Esophagus muscularis mucosa (tissue), 3 donors: Measurements from ENCODE around the gene ARHGAP8.

Experiments
- POLR2A ChIP-seq: fragments of 450-650 bp; IDR thresholded peaks from one replicate; pipeline ENCODE4 v1.6.1; 2017; ENCODE audit warnings: antibody characterized with exemption, moderate library complexity, mild to moderate bottlenecking, low read depth
- TF ChIP-seq, protein P1 (sequence below), 3 experiments: fragments of 200-600 bp in 2 of 3; fragments of 450-650 bp in 1 of 3; sonication (generic) in 2 of 3; IDR thresholded peaks; one replicate each; pipeline ENCODE4 v1.5.1; 2017 to 2019; ENCODE audit warnings: antibody characterized with exemption in 3 of 3, mild to moderate bottlenecking in 2 of 3, moderate library complexity in 1 of 3

GRCh38 chr22:44718418-44718817, 34.0 kb upstream of the ARHGAP8 start:
- no peak for TF ChIP-seq POLR2A
- TF ChIP-seq, protein P1, sequence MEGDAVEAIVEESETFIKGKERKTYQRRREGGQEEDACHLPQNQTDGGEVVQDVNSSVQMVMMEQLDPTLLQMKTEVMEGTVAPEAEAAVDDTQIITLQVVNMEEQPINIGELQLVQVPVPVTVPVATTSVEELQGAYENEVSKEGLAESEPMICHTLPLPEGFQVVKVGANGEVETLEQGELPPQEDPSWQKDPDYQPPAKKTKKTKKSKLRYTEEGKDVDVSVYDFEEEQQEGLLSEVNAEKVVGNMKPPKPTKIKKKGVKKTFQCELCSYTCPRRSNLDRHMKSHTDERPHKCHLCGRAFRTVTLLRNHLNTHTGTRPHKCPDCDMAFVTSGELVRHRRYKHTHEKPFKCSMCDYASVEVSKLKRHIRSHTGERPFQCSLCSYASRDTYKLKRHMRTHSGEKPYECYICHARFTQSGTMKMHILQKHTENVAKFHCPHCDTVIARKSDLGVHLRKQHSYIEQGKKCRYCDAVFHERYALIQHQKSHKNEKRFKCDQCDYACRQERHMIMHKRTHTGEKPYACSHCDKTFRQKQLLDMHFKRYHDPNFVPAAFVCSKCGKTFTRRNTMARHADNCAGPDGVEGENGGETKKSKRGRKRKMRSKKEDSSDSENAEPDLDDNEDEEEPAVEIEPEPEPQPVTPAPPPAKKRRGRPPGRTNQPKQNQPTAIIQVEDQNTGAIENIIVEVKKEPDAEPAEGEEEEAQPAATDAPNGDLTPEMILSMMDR (IDR thresholded peaks at IDR 0.05) = no peak
